Karpas-422 (cell line): ENCODE measurements around the gene AGBL4. TPM values are rescaled to one million over a fixed set of nuclear protein-coding genes. Genes with fewer than 3 reads are reported as not detected.
"Not testable (repeated sequence)": the region's sequence is repeated elsewhere in the genome, so short reads cannot be mapped to it uniquely, and the experiment has no call there.

ENCODE experiments used
- DNase-seq: peaks from one replicate; pipeline ENCODE4 v3.0.0-alpha.2; 2015
- H2AFZ ChIP-seq: fragments of 200-600 bp; sonication (generic); 2 replicates; pipeline ENCODE4 v1.6.1; 2014; ENCODE audit warnings: antibody characterized with exemption, low read length, mixed read lengths
- H3K27ac ChIP-seq: fragments of 200-600 bp; sonication (generic); 2 replicates; pipeline ENCODE4 v1.5.1; 2014; ENCODE audit warnings: mild to moderate bottlenecking, low read length, moderate library complexity
- H3K27me3 ChIP-seq: fragments of 200-600 bp; sonication (generic); 2 replicates; pipeline ENCODE4 v1.6.1; 2014; ENCODE audit warnings: low read length, mixed read lengths
- H3K36me3 ChIP-seq: fragments of 200-600 bp; sonication (generic); 2 replicates; pipeline ENCODE4 v1.6.1; 2014; ENCODE audit warnings: low read length, mixed read lengths; ENCODE audit not compliant: insufficient read depth
- H3K4me1 ChIP-seq: fragments of 200-600 bp; sonication (generic); 2 replicates; pipeline ENCODE4 v1.6.1; 2014; ENCODE audit warnings: mild to moderate bottlenecking, low read length, mixed read lengths
- H3K4me2 ChIP-seq: fragments of 200-600 bp; sonication (generic); 2 replicates; pipeline ENCODE4 v1.6.1; 2014; ENCODE audit warnings: low read length, low read depth, mild to moderate bottlenecking; ENCODE audit not compliant: poor library complexity, severe bottlenecking
- H3K4me3 ChIP-seq: fragments of 200-600 bp; sonication (generic); 2 replicates; pipeline ENCODE4 v1.5.1; 2014; ENCODE audit warnings: mild to moderate bottlenecking, antibody characterized with exemption, low read length, mixed read lengths
- H3K79me2 ChIP-seq: fragments of 200-600 bp; sonication (generic); 2 replicates; pipeline ENCODE4 v1.6.1; 2014; ENCODE audit warnings: mild to moderate bottlenecking, low read length, mixed read lengths
- H3K9ac ChIP-seq: fragments of 200-600 bp; sonication (generic); 2 replicates; pipeline ENCODE4 v1.6.0; 2014; ENCODE audit warnings: low read length
- H3K9me2 ChIP-seq: fragments of 200-600 bp; sonication (generic), shearing (Covaris generic); replicated peaks from 2 replicates; pipeline ENCODE4 v1.6.0; 2014; ENCODE audit warnings: mild to moderate bottlenecking, low read length, moderate library complexity; ENCODE audit not compliant: insufficient read depth
- H3K9me3 ChIP-seq: fragments of 300-700, 200-600 bp; sonication (generic); 2 replicates; pipeline ENCODE4 v1.6.1; 2014; ENCODE audit warnings: low read length, mixed read lengths
- H4K20me1 ChIP-seq: fragments of 200-600 bp; sonication (generic); 2 replicates; pipeline ENCODE4 v1.6.1; 2014; ENCODE audit warnings: mild to moderate bottlenecking, antibody characterized with exemption, low read length, low read depth; ENCODE audit not compliant: insufficient read depth
- total RNA-seq: library from RNA; depleted of rRNA; stranded (reverse); fragments of >200 nt; shearing (Covaris generic); gene quantifications from 2 replicates; pipeline ENCODE4 v1.2.3, GENCODE V29; 2014; ENCODE audit warnings: low replicate concordance

Gene AGBL4
- total RNA-seq, 1 experiment from 2014 or later, result not detected

- Histone ChIP-seq H3K4me1 (no peaks in the 10 kb centered on the region), H3K9me2 (no peaks in the 10 kb centered on the region), H3K36me3 (no peaks in the 10 kb centered on the region), H4K20me1 (no peaks in the 10 kb centered on the region), H3K4me3 (no peak overlapping the region), H3K27me3 (no peaks in the 10 kb centered on the region), H2AFZ (no peak overlapping the region), H3K27ac (no peak overlapping the region), H3K79me2 (no peaks in the 10 kb centered on the region), H3K9ac (no peak overlapping the region), H3K9me3 (no peaks in the 10 kb centered on the region), H3K4me2 (no peak overlapping the region)
- DNase-seq, result no peak
These were observed 206.1 kb downstream of the AGBL4 start for GRCh38 chr1:49817681-49818080.

- H3K27ac ChIP-seq, H3K9me3 ChIP-seq, H3K36me3 ChIP-seq, H4K20me1 ChIP-seq, H3K4me3 ChIP-seq, H3K9me2 ChIP-seq, H3K4me2 ChIP-seq, H3K27me3 ChIP-seq, H3K4me1 ChIP-seq, DNase-seq, H3K79me2 ChIP-seq, H2AFZ ChIP-seq, H3K9ac ChIP-seq: not testable (repeated sequence)
These were observed 236.7 kb downstream of the AGBL4 start for GRCh38 chr1:49787013-49787412.

GRCh38 chr1:49765034-49765433 lies 258.7 kb downstream of the AGBL4 start:
- no peaks in the 10 kb centered on the region for H3K4me1 ChIP-seq
- H4K20me1 ChIP-seq, result no peaks in the 10 kb centered on the region
- no peak overlapping the region for H3K27ac ChIP-seq
- H2AFZ ChIP-seq, result no peak overlapping the region
- H3K4me3 ChIP-seq, result no peak overlapping the region
- no peaks in the 10 kb centered on the region for H3K79me2 ChIP-seq
- H3K36me3 ChIP-seq, result no peaks in the 10 kb centered on the region
- H3K4me2 ChIP-seq, result no peak overlapping the region
- H3K27me3 ChIP-seq, result no peaks in the 10 kb centered on the region
- H3K9me2 ChIP-seq, result no peaks in the 10 kb centered on the region
- no peak overlapping the region for H3K9ac ChIP-seq
- no peaks in the 10 kb centered on the region for H3K9me3 ChIP-seq
- no peak for DNase-seq

GRCh38 chr1:49738118-49738517 lies 285.6 kb downstream of the AGBL4 start:
- not testable (repeated sequence) for H3K4me1 ChIP-seq, H2AFZ ChIP-seq, H3K27me3 ChIP-seq, H3K9me2 ChIP-seq, H3K36me3 ChIP-seq, H4K20me1 ChIP-seq, H3K27ac ChIP-seq, H3K4me3 ChIP-seq, H3K79me2 ChIP-seq, H3K4me2 ChIP-seq, DNase-seq, H3K9ac ChIP-seq
- H3K9me3 ChIP-seq, result peaks cover 11% of the 10 kb centered on the region

GRCh38 chr1:49728377-49728776 lies 295.4 kb downstream of the AGBL4 start:
- no peaks in the 10 kb centered on the region for H3K9me2 ChIP-seq
- no peak for DNase-seq
- H4K20me1 ChIP-seq, result no peaks in the 10 kb centered on the region
- H3K79me2 ChIP-seq, result no peaks in the 10 kb centered on the region
- no peaks in the 10 kb centered on the region; the same call in 1 of the 2 replicates for H3K9me3 ChIP-seq
- peaks cover 2% of the 10 kb centered on the region; the same call in 1 of the 2 replicates for H3K27me3 ChIP-seq
- H2AFZ ChIP-seq, result no peak overlapping the region
- no peak overlapping the region for H3K9ac ChIP-seq
- H3K4me1 ChIP-seq, result no peaks in the 10 kb centered on the region
- H3K27ac ChIP-seq, result no peak overlapping the region
- H3K36me3 ChIP-seq, result no peaks in the 10 kb centered on the region
- H3K4me3 ChIP-seq, result no peak overlapping the region
- H3K4me2 ChIP-seq, result no peak overlapping the region

GRCh38 chr1:49723662-49724061 lies 300.1 kb downstream of the AGBL4 start:
- Histone ChIP-seq H2AFZ (no peak overlapping the region), H3K27me3 (no peaks in the 10 kb centered on the region), H3K4me1 (no peaks in the 10 kb centered on the region), H3K79me2 (no peaks in the 10 kb centered on the region), H3K27ac (no peak overlapping the region), H3K9me2 (no peaks in the 10 kb centered on the region), H3K4me3 (no peak overlapping the region), H3K4me2 (no peak overlapping the region), H3K9ac (no peak overlapping the region), H3K36me3 (no peaks in the 10 kb centered on the region), H3K9me3 (peaks cover 3% of the 10 kb centered on the region; the same call in 1 of the 2 replicates), H4K20me1 (no peaks in the 10 kb centered on the region)
- no peak for DNase-seq

GRCh38 chr1:49694251-49694827 lies 329.4 kb downstream of the AGBL4 start:
- Histone ChIP-seq H3K4me2 (no peak overlapping the region), H3K36me3 (no peaks in the 10 kb centered on the region), H3K27me3 (no peaks in the 10 kb centered on the region), H3K4me1 (no peaks in the 10 kb centered on the region), H3K9me3 (no peaks in the 10 kb centered on the region), H3K9me2 (no peaks in the 10 kb centered on the region), H3K79me2 (no peaks in the 10 kb centered on the region), H3K9ac (no peak overlapping the region), H4K20me1 (no peaks in the 10 kb centered on the region), H3K27ac (no peak overlapping the region), H3K4me3 (no peak overlapping the region), H2AFZ (no peak overlapping the region)
- DNase-seq, result no peak

- Histone ChIP-seq H2AFZ (no peak overlapping the region), H3K4me3 (no peak overlapping the region), H3K79me2 (no peaks in the 10 kb centered on the region), H3K27me3 (no peaks in the 10 kb centered on the region), H3K9me3 (no peaks in the 10 kb centered on the region), H4K20me1 (no peaks in the 10 kb centered on the region), H3K4me1 (no peaks in the 10 kb centered on the region), H3K27ac (no peak overlapping the region), H3K4me2 (no peak overlapping the region), H3K36me3 (no peaks in the 10 kb centered on the region), H3K9ac (no peak overlapping the region), H3K9me2 (no peaks in the 10 kb centered on the region; the same call in 1 of the 2 replicates)
- no peak for DNase-seq
These were observed 337.6 kb downstream of the AGBL4 start for GRCh38 chr1:49686107-49686506.

- no peak overlapping the region for H3K27ac ChIP-seq
- H3K79me2 ChIP-seq, result no peaks in the 10 kb centered on the region
These were observed 346.0 kb downstream of the AGBL4 start for GRCh38 chr1:49677706-49678105.

More at GRCh38 chr1:49677706-49678105, 346.0 kb downstream of the AGBL4 start:
- Histone ChIP-seq H4K20me1 (no peaks in the 10 kb centered on the region), H3K4me2 (no peak overlapping the region), H3K4me1 (no peaks in the 10 kb centered on the region), H2AFZ (no peak overlapping the region), H3K9me3 (peaks cover 4% of the 10 kb centered on the region; the same call in 1 of the 2 replicates), H3K9ac (no peak overlapping the region), H3K27me3 (no peaks in the 10 kb centered on the region), H3K9me2 (no peaks in the 10 kb centered on the region), H3K4me3 (no peak overlapping the region), H3K36me3 (no peaks in the 10 kb centered on the region)
- DNase-seq, result no peak
